Endothelial cell of umbilical vein (primary cell): Measurements from ENCODE around the gene IL36G. TPM values are rescaled to one million over a fixed set of nuclear protein-coding genes. Genes with fewer than 3 reads are reported as not detected.

ENCODE experiments used
- BruUV-seq: library from RNA; stranded (reverse); fragments of 400-500 nt; replicated peaks from 2 replicates; lab custom pipeline; 2021; lab: Mats Ljungman, UMichigan
- CTCF ChIA-PET: fragments of 300-600, 350-600 bp; sonication (Branson Sonifier 250); formaldehyde crosslinking; loops from one replicate; lab custom pipeline; 2021; ENCODE audit warnings: antibody characterized with exemption, inconsistent platforms; lab: Charles Lee
- POLR2A ChIA-PET: fragments of 300-600, 350-600 bp; sonication (Branson Sonifier 250); formaldehyde crosslinking; loops from one replicate; lab custom pipeline; 2021; ENCODE audit warnings: antibody characterized with exemption, inconsistent platforms; lab: Charles Lee
- DNase-seq: peaks from one replicate; pipeline ENCODE4 v3.0.0-alpha.2; 2011; ENCODE audit warnings: low read depth, low spot score
- FAIRE-seq: peaks from 2 replicates; lab custom pipeline; 2011; peaks lifted over from hg19 to GRCh38; lab: Jason Lieb, UNC
- H2AFZ ChIP-seq: 2 replicates; pipeline ENCODE4 v1.6.0; 2012; ENCODE audit warnings: low read depth, low read length, control low read depth, inconsistent platforms
- H3K27ac ChIP-seq: 2 replicates; pipeline ENCODE4 v1.5.1; 2011; ENCODE audit warnings: low read depth, mild to moderate bottlenecking, control low read depth, low read length, moderate library complexity; ENCODE audit not compliant: insufficient read depth
- H3K27me3 ChIP-seq, 2 experiments: 2 replicates each; pipeline versions ENCODE4 v1.6.0 to v1.6.1; 2011; ENCODE audit warnings: low read length in 2 of 2, mixed read lengths in 1 of 2; ENCODE audit not compliant: control insufficient read depth in 2 of 2, insufficient read depth in 2 of 2
- H3K36me3 ChIP-seq, 2 experiments: 2 replicates in 1 of 2; 3 replicates in 1 of 2; pipeline ENCODE4 v1.5.1; 2011; ENCODE audit warnings: low read length in 2 of 2, mild to moderate bottlenecking in 1 of 2, moderate library complexity in 1 of 2; ENCODE audit not compliant: control insufficient read depth in 2 of 2, insufficient read depth in 2 of 2; ENCODE audit errors: extremely low read depth in 1 of 2
- H3K4me1 ChIP-seq: 3 replicates; pipeline ENCODE4 v1.5.1; 2011; ENCODE audit warnings: mild to moderate bottlenecking, low read length; ENCODE audit not compliant: control insufficient read depth, insufficient read depth; ENCODE audit errors: extremely low read depth
- H3K4me2 ChIP-seq: 2 replicates; pipeline ENCODE4 v1.6.1; 2011; ENCODE audit warnings: low read length, control low read depth, mixed read lengths; ENCODE audit not compliant: insufficient read depth
- H3K4me3 ChIP-seq, 3 experiments: fragments of 200-600 bp in 1 of 3; sonication (generic), shearing (Covaris generic) in 1 of 3; replicated peaks in 1 of 3; 2 replicates each; pipeline ENCODE4 v1.5.1; 2011 to 2016; ENCODE audit warnings: control low read depth in 3 of 3, low read length in 3 of 3, mild to moderate bottlenecking in 2 of 3, inconsistent platforms in 1 of 3, low read depth in 1 of 3, moderate library complexity in 1 of 3; ENCODE audit not compliant: insufficient read depth in 1 of 3
- H3K79me2 ChIP-seq: 2 replicates; pipeline ENCODE4 v1.6.0; 2012; ENCODE audit warnings: low read length, inconsistent platforms; ENCODE audit not compliant: control insufficient read depth, insufficient read depth
- H3K9ac ChIP-seq: replicated peaks from 2 replicates; pipeline ENCODE3; 2011; ENCODE audit warnings: low read length, control low read depth; ENCODE audit not compliant: insufficient read depth; ENCODE audit errors: extremely low read depth
- H3K9me1 ChIP-seq: replicated peaks from 3 replicates; pipeline ENCODE4 v1.6.0; 2011; ENCODE audit warnings: mild to moderate bottlenecking, low read length; ENCODE audit not compliant: control insufficient read depth, insufficient read depth; ENCODE audit errors: extremely low read depth
- H3K9me3 ChIP-seq: replicated peaks from 2 replicates; pipeline ENCODE4 v1.5.1; 2012; ENCODE audit warnings: low read length, inconsistent platforms; ENCODE audit not compliant: control insufficient read depth, insufficient read depth
- H4K20me1 ChIP-seq: replicated peaks from 2 replicates; pipeline ENCODE3; 2011; ENCODE audit warnings: mild to moderate bottlenecking, low read length; ENCODE audit not compliant: control insufficient read depth, insufficient read depth; ENCODE audit errors: extremely low read depth
- CTCF ChIP-seq, 2 donors: IDR thresholded peaks; 1 replicate in 1 of 2; 2 replicates in 1 of 2; pipeline ENCODE4 v1.5.1; 2011; ENCODE audit warnings: low read length in 2 of 2, mild to moderate bottlenecking in 2 of 2, moderate library complexity in 2 of 2, control low read depth in 1 of 2, inconsistent platforms in 1 of 2, low read depth in 1 of 2; ENCODE audit not compliant: insufficient read depth in 1 of 2; ENCODE audit errors: extremely low read depth in 1 of 2
- EZH2 ChIP-seq: IDR thresholded peaks from 2 replicates; pipeline ENCODE4 v1.6.1; 2012; ENCODE audit warnings: borderline replicate concordance, low read depth, mild to moderate bottlenecking, moderate library complexity, low read length, inconsistent platforms; ENCODE audit not compliant: severe bottlenecking
- FOS ChIP-seq: IDR thresholded peaks from 2 replicates; pipeline ENCODE4 v1.6.1; 2011; ENCODE audit warnings: mild to moderate bottlenecking, low read length, moderate library complexity, borderline replicate concordance; ENCODE audit not compliant: insufficient read depth
- GATA2 ChIP-seq: IDR thresholded peaks from 2 replicates; pipeline ENCODE4 v1.7.0; 2011; ENCODE audit warnings: low read depth, mild to moderate bottlenecking, moderate library complexity, mixed read lengths, low read length; ENCODE audit not compliant: insufficient read length, insufficient read depth
- JUN ChIP-seq: IDR thresholded peaks from 2 replicates; pipeline ENCODE4 v1.6.1; 2011; ENCODE audit warnings: borderline replicate concordance, low read depth; ENCODE audit not compliant: insufficient read length, insufficient read depth
- MYC ChIP-seq: IDR thresholded peaks from one replicate; pipeline ENCODE4 v1.6.1; 2011; ENCODE audit warnings: mild to moderate bottlenecking, low read depth, low read length
- POLR2A ChIP-seq: IDR thresholded peaks from 2 replicates; pipeline ENCODE4 v1.6.1; 2012; ENCODE audit warnings: low read depth, mild to moderate bottlenecking, control low read depth, low read length
- POLR2AphosphoS5 ChIP-seq: IDR thresholded peaks from 2 replicates; pipeline ENCODE4 v1.6.1; 2012; ENCODE audit warnings: low read depth, mild to moderate bottlenecking, control low read depth, low read length, moderate library complexity; ENCODE audit not compliant: insufficient read depth
- dilution Hi-C: fragments of 300-500 bp; cut with MboI; formaldehyde crosslinking; loops from one replicate; pipeline ENCODE4 v1.15.0; 2019; ENCODE audit warnings: low sequenced_read_pairs; ENCODE audit not compliant: extremely low pct_ligation_motif_present
- intact Hi-C: fragments of 100-400 bp; cut with micrococcal nuclease; formaldehyde crosslinking; loops from one replicate; pipeline ENCODE4 v1.10.0; 2022
- polyA plus RNA-seq, 4 experiments: library from polyadenylated mRNA; depleted of rRNA in 3 of 4; stranded (reverse) in 3 of 4; unstranded in 1 of 4; fragments of >200 nt; gene quantifications; 2 replicates each; pipeline versions ENCODE4 v1.2.1 to v1.2.3, GENCODE V29; 2011 to 2012; ENCODE audit warnings: missing spikeins in 1 of 4
- total RNA-seq: library from RNA; stranded (reverse); gene quantifications from 2 replicates; pipeline ENCODE4 v1.2.3, GENCODE V29; 2021
- TF ChIP-seq, protein P1 (sequence below): IDR thresholded peaks from 2 replicates; pipeline ENCODE4 v1.6.1; 2011; ENCODE audit not compliant: insufficient read depth, insufficient read length

IL36G gene
- total and polyA plus RNA-seq, 2 donors (not counting 3 experiments of a cell fraction or from before 2014, with no cell fraction given): not detected

GRCh38 chr2:112979731-112980130, 1.9 kb downstream of the IL36G start:
- H4K20me1 ChIP-seq: no peaks in the 10 kb centered on the region
- POLR2A ChIA-PET: no interaction called here
- no peaks in the 10 kb centered on the region for H3K36me3 ChIP-seq
- no peak overlapping the region for H3K4me2 ChIP-seq
- H3K4me3 ChIP-seq: no peak overlapping the region
- H3K9ac ChIP-seq: no peak overlapping the region
- CTCF ChIA-PET: interaction anchor here (1.0 kb wide), 1 partner anchor 21 kb away, joined by 3 read pairs; no protein-coding TSS in a partner anchor
- BruUV-seq: no TSS peak
- DNase-seq: no peak
- peaks cover 0 to 8% of the 10 kb centered on the region in 2 experiments for H3K27me3 ChIP-seq
- no peaks in the 10 kb centered on the region for H3K4me1 ChIP-seq
- no peaks in the 10 kb centered on the region for H3K9me3 ChIP-seq
- H2AFZ ChIP-seq: no peak overlapping the region
- no peak for TF ChIP-seq FOS
- no peak for TF ChIP-seq POLR2A
- TF ChIP-seq EZH2: no peak
- TF ChIP-seq MYC: no peak
- TF ChIP-seq CTCF (IDR thresholded peaks at IDR 0.05; ENCODE audit: extremely low read depth in 1 of 2, insufficient read depth in 1 of 2, low read depth in 1 of 2, low read length in 2 of 2): no peak
- TF ChIP-seq JUN: no peak
- TF ChIP-seq, protein P1, sequence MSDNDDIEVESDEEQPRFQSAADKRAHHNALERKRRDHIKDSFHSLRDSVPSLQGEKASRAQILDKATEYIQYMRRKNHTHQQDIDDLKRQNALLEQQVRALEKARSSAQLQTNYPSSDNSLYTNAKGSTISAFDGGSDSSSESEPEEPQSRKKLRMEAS: no peak
- TF ChIP-seq POLR2AphosphoS5: no peak
- no peak for TF ChIP-seq GATA2
- no peak for FAIRE-seq
- intact Hi-C loops: no loop called here
- no peaks in the 10 kb centered on the region for H3K9me1 ChIP-seq
- H3K27ac ChIP-seq: no peak overlapping the region
- H3K79me2 ChIP-seq: no peaks in the 10 kb centered on the region
- dilution Hi-C loops: no loop called here
